Measurements from ENCODE around the gene MYCT1. TPM values are rescaled to one million over a fixed set of nuclear protein-coding genes. Genes with fewer than 3 reads are reported as not detected.
A peak's percentile ranks its signal among the peaks of the same experiment; 100 is the strongest.

MYCT1 gene
- total and polyA plus RNA-seq, 12 donors, result 3.9 to 17.9 (median 6.4) TPM

GRCh38 chr6:152661776-152662175, 35.9 kb upstream of the MYCT1 start:
- Histone ChIP-seq H3K4me1 (replicated peaks in 1 of 2) (no peaks in the 10 kb centered on the region), H3K27me3 (no peaks in the 10 kb centered on the region), H3K27ac (no peak overlapping the region), H3K36me3 (replicated peaks in 1 of 2) (no peaks in the 10 kb centered on the region), H3K9me3 (replicated peaks in 1 of 3) (no peaks in the 10 kb centered on the region), H3K4me3 (no peak overlapping the region)
- DNase-seq, result no peak
- intact Hi-C loops (cut with DNase I), result no loop called here
- TF ChIP-seq POLR2A (IDR thresholded peaks at IDR 0.05), result no peak
- TF ChIP-seq CTCF (IDR thresholded peaks at IDR 0.05), result no peak
- 81 to 96% (median 83%) methylated on average over 3 of the region's 3 CpGs for WGBS, 4 donors

- TF ChIP-seq POLR2A (IDR thresholded peaks at IDR 0.05) (no peak), CTCF (IDR thresholded peaks at IDR 0.05) (peak in 5 of 6 experiments; percentile 17 to 53 (median 39))
- Histone ChIP-seq H3K4me1 (replicated peaks in 1 of 2) (no peaks in the 10 kb centered on the region), H3K27ac (no peak overlapping the region), H3K27me3 (no peaks in the 10 kb centered on the region), H3K36me3 (replicated peaks in 1 of 2) (no peaks in the 10 kb centered on the region), H3K4me3 (no peak overlapping the region), H3K9me3 (replicated peaks in 1 of 3) (peaks cover 0 to 6% (median 0%) of the 10 kb centered on the region in 3 donors)
- WGBS, 4 donors, result 29 to 59% (median 45%) methylated on average over 1 of the region's 1 CpG
- intact Hi-C loops (cut with DNase I), result no loop called here
- DNase-seq, result no peak
These were observed 27.8 kb upstream of the MYCT1 start for GRCh38 chr6:152669895-152670294.

- DNase-seq, result no peak
- Histone ChIP-seq H3K4me1 (replicated peaks in 1 of 2) (no peaks in the 10 kb centered on the region), H3K36me3 (replicated peaks in 1 of 2) (no peaks in the 10 kb centered on the region), H3K9me3 (replicated peaks in 1 of 3) (peaks cover 0 to 6% (median 0%) of the 10 kb centered on the region in 3 donors), H3K27ac (no peak overlapping the region), H3K4me3 (no peak overlapping the region), H3K27me3 (no peaks in the 10 kb centered on the region)
- no peak for TF ChIP-seq POLR2A (IDR thresholded peaks at IDR 0.05)
- no peak for TF ChIP-seq CTCF (IDR thresholded peaks at IDR 0.05)
- intact Hi-C loops (cut with DNase I), result no loop called here
- 43 to 57% (median 45%) methylated on average over 4 of the region's 4 CpGs for WGBS, 4 donors
These were observed 26.5 kb upstream of the MYCT1 start for GRCh38 chr6:152671171-152671570.

- Histone ChIP-seq H3K9me3 (replicated peaks in 1 of 3) (peaks cover 0 to 6% (median 0%) of the 10 kb centered on the region in 3 donors), H3K36me3 (replicated peaks in 1 of 2) (no peaks in the 10 kb centered on the region), H3K4me3 (no peak overlapping the region), H3K4me1 (replicated peaks in 1 of 2) (no peaks in the 10 kb centered on the region), H3K27me3 (no peaks in the 10 kb centered on the region), H3K27ac (no peak overlapping the region)
- intact Hi-C loops (cut with DNase I), result no loop called here
- no peak for DNase-seq
- TF ChIP-seq POLR2A (IDR thresholded peaks at IDR 0.05) (no peak), CTCF (IDR thresholded peaks at IDR 0.05) (no peak)
These were observed 24.5 kb upstream of the MYCT1 start for GRCh38 chr6:152673236-152673635.

Data from adrenal gland (tissue), 12 donors.